SU-DHL-6 (cell line): Measurements from ENCODE around the gene CLTCL1.

Experiments
- H2AFZ ChIP-seq: fragments of 200-600 bp; sonication (generic); 2 replicates; pipeline ENCODE4 v1.6.1; 2014; ENCODE audit warnings: low read depth, mild to moderate bottlenecking, moderate library complexity, mixed read lengths, antibody characterized with exemption, low read length; ENCODE audit not compliant: severe bottlenecking
- H3F3A ChIP-seq: fragments of 200-600 bp; shearing (Covaris generic); 2 replicates; pipeline ENCODE4 v1.6.0; 2016; ENCODE audit warnings: antibody characterized with exemption, mild to moderate bottlenecking; ENCODE audit not compliant: insufficient read depth
- H3K27ac ChIP-seq: fragments of 200-600 bp; sonication (generic); 2 replicates; pipeline ENCODE4 v1.5.1; 2016; ENCODE audit warnings: low read depth, mild to moderate bottlenecking, low read length, moderate library complexity, mixed read lengths
- H3K27me3 ChIP-seq: fragments of 200-600 bp; sonication (generic), shearing (Covaris generic); 2 replicates; pipeline ENCODE4 v1.6.0; 2014; ENCODE audit warnings: mild to moderate bottlenecking, low read length
- H3K36me3 ChIP-seq: fragments of 200-600 bp; sonication (generic); 2 replicates; pipeline ENCODE4 v1.6.1; 2014; ENCODE audit warnings: mild to moderate bottlenecking, low read length, mixed read lengths
- H3K4me2 ChIP-seq: fragments of 300-600, 200-600 bp; shearing (Covaris generic), sonication (generic); 2 replicates; pipeline ENCODE4 v1.6.0; 2014; ENCODE audit warnings: low read length, low read depth, mild to moderate bottlenecking; ENCODE audit not compliant: poor library complexity, severe bottlenecking
- H3K4me3 ChIP-seq: fragments of 200-600 bp; sonication (generic); 2 replicates; pipeline ENCODE4 v1.5.1; 2014; ENCODE audit warnings: antibody characterized with exemption, low read length, mild to moderate bottlenecking, mixed read lengths; ENCODE audit not compliant: insufficient read depth, poor library complexity, severe bottlenecking
- H3K79me2 ChIP-seq: fragments of 200-600 bp; sonication (generic); 2 replicates; pipeline ENCODE4 v1.6.1; 2014; ENCODE audit warnings: mild to moderate bottlenecking, low read length, moderate library complexity; ENCODE audit not compliant: insufficient read depth
- H3K9ac ChIP-seq: fragments of 200-600 bp; sonication (generic); 2 replicates; pipeline ENCODE4 v1.7.0; 2014; ENCODE audit warnings: mild to moderate bottlenecking, low read length
- H3K9me2 ChIP-seq: fragments of 200-600 bp; sonication (generic); replicated peaks from 2 replicates; pipeline ENCODE4 v1.6.1; 2014; ENCODE audit warnings: low read length; ENCODE audit not compliant: insufficient read depth
- H3K9me3 ChIP-seq: fragments of 200-600 bp; sonication (generic); 2 replicates; pipeline ENCODE4 v1.6.1; 2014; ENCODE audit warnings: low read length, mixed read lengths; ENCODE audit not compliant: insufficient read depth
- H4K20me1 ChIP-seq: fragments of 200-600 bp; sonication (generic); 2 replicates; pipeline ENCODE4 v1.6.1; 2014; ENCODE audit warnings: low read depth, mild to moderate bottlenecking, antibody characterized with exemption, low read length, moderate library complexity, mixed read lengths
- EZH2phosphoT487 ChIP-seq: fragments of 200-600 bp; sonication (generic), shearing (Covaris generic); conservative IDR thresholded peaks from 2 replicates; pipeline ENCODE4 v1.6.1; 2018; ENCODE audit warnings: mild to moderate bottlenecking, antibody characterized with exemption, low read length, moderate library complexity, mixed read lengths
- TF ChIP-seq, protein P1 (sequence below): fragments of 200-600 bp; sonication (generic); IDR thresholded peaks from one replicate; pipeline ENCODE4 v1.5.1; 2017; ENCODE audit warnings: antibody characterized with exemption, mild to moderate bottlenecking, low read length, moderate library complexity; ENCODE audit not compliant: insufficient read depth, poor library complexity, severe bottlenecking

The CLTCL1 gene

DNA sequence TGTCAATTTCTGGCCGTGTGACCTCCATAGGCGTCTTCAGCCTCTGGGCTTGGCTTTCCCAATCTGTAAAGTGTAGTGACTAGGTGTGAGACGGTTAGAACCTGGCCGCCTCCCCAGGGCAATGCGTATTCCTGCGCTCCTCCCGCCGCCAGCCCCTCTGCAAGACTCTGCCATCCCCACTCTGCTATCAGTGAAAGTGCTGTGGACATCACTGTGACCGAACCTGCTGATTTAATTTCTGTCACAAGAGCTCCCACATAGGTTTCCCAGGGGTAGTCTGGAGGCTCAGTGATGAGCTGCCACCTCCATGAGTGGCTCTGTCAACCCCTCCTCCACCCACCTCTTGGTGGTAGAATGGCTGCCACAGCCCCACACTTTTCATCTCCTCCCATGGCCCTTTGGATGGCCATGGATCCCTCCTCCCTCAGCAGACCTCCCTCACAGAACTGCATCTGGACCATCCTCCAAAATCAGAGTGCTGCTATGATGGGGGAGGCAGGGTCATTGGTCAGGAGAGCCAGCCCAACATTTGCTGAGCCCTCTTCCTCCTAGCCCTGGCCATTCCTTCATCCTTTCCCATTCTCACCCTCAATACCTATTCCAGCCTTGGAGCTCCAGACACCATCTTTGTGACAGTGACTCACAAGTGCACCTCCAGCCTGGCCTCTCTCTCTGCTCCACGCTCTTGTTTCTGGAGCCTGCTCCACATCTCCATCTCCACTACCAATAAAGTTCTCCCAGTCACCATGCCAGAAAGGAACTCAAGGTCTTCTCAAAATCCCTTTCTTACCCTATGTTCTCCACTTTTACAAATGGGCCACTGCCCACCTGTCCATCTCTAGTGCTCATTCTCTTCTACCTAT is 140.0 kb downstream of the CLTCL1 start:
- Histone ChIP-seq H3K4me3 (no peak overlapping the region), H3K9ac (no peak overlapping the region), H3K27ac (no peak overlapping the region), H4K20me1 (no peaks in the 10 kb centered on the region), H3K4me2 (no peak overlapping the region), H3K27me3 (no peaks in the 10 kb centered on the region), H3F3A (no peaks in the 10 kb centered on the region), H3K9me3 (no peaks in the 10 kb centered on the region), H2AFZ (no peak overlapping the region), H3K79me2 (no peaks in the 10 kb centered on the region), H3K36me3 (no peaks in the 10 kb centered on the region), H3K9me2 (no peaks in the 10 kb centered on the region)
- TF ChIP-seq EZH2phosphoT487: no peak
- TF ChIP-seq, protein P1, sequence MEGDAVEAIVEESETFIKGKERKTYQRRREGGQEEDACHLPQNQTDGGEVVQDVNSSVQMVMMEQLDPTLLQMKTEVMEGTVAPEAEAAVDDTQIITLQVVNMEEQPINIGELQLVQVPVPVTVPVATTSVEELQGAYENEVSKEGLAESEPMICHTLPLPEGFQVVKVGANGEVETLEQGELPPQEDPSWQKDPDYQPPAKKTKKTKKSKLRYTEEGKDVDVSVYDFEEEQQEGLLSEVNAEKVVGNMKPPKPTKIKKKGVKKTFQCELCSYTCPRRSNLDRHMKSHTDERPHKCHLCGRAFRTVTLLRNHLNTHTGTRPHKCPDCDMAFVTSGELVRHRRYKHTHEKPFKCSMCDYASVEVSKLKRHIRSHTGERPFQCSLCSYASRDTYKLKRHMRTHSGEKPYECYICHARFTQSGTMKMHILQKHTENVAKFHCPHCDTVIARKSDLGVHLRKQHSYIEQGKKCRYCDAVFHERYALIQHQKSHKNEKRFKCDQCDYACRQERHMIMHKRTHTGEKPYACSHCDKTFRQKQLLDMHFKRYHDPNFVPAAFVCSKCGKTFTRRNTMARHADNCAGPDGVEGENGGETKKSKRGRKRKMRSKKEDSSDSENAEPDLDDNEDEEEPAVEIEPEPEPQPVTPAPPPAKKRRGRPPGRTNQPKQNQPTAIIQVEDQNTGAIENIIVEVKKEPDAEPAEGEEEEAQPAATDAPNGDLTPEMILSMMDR: no peak

DNA sequence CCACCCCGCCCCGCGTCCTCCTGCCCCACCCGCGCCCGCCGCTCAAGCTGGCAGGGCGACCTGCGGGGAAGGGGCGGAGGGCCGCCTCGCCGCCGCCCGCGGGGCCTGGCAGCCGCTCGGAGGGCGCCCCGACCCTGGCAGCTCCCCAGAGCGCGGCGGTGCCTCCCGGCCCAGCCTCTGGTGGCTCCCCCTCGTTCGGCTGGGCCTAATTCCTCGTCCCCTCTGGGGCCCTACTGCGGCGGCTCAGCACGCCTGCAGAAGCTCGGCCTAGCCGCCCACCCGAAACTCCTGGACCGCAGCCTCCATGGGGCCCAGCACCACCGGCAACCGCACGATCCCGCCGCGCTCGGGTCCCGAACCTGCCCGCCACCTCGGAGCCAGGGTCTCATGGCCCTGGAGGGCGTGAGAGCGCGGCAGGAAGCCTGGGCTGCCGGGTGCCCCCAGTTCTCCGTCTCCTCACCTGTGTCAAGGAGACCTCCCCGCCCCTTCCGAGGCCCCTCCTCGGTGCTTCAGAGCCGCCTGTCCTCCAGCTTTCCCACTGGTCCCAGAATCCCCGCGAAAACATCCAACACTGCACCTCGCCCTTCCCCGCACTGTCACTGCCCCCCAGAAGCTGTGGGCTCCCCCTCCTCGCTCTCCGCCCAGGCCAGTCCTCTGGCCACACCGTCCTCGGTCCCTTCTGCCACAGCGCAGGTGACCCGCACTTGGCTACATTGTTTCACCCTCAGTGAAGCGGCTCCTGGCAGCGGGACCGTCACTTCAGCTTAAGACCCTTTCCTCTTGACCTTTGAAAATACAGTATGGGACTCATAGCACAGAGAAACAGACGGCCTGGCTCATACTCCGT is 140.8 kb downstream of the CLTCL1 start:
- Histone ChIP-seq H3K27me3 (no peaks in the 10 kb centered on the region), H3K4me2 (no peak overlapping the region)
- TF ChIP-seq, protein P1: no peak
- no peak for TF ChIP-seq EZH2phosphoT487

DNA sequence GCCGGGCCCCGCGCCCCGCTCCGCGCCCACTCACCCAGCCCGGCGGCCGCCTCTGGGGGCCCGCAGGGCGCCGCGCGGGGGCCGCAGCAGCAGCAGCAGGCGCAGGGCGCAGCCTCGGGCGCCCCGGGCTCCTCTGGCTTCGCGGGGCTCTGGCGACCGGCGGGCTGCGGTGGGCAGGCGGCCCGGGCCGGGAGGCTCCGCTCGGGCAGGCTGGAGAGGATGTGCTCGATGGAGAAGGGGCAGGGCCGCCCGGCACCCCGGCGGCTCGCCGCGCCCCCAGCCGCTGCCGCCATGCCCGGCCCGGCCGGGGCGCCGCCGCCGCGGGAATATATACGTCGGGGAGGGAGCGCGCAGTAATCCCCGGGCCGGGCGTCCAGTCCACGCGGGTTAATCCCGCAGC is 141.5 kb downstream of the CLTCL1 start, which contains the start of gene GSC2:
GSC2 (minus strand) TSS at position 302 of the 400 bp plus-strand sequence; CDS start at position 293, 9 bp downstream.
- H3K4me3 ChIP-seq: no peak within 1 kb of the TSS
- no peaks in the 10 kb centered on the region for H3K79me2 ChIP-seq
- H3K9me3 ChIP-seq: no peaks in the 10 kb centered on the region
- no peaks in the 10 kb centered on the region for H4K20me1 ChIP-seq
- no peak within 1 kb of the TSS for H3K27ac ChIP-seq
- no peak within 1 kb of the TSS for H3K9ac ChIP-seq
- TF ChIP-seq, protein P1: no peak
- no peak for TF ChIP-seq EZH2phosphoT487
- no peaks in the 10 kb centered on the region for H3F3A ChIP-seq
- H2AFZ ChIP-seq: no peak within 1 kb of the TSS
- no peak within 1 kb of the TSS for H3K4me2 ChIP-seq
- no peaks in the 10 kb centered on the region for H3K36me3 ChIP-seq
- H3K27me3 ChIP-seq: no peaks in the 10 kb centered on the region
- H3K9me2 ChIP-seq: no peaks in the 10 kb centered on the region

More for the DNA sequence above, 140.8 kb downstream of the CLTCL1 start:
- no peaks in the 10 kb centered on the region for H3F3A ChIP-seq
- no peak overlapping the region for H3K4me3 ChIP-seq
- no peak overlapping the region for H2AFZ ChIP-seq
- no peaks in the 10 kb centered on the region for H3K9me2 ChIP-seq
- H3K27ac ChIP-seq: no peak overlapping the region
- H3K79me2 ChIP-seq: no peaks in the 10 kb centered on the region
- H4K20me1 ChIP-seq: no peaks in the 10 kb centered on the region
- H3K36me3 ChIP-seq: no peaks in the 10 kb centered on the region
- H3K9me3 ChIP-seq: no peaks in the 10 kb centered on the region
- no peak overlapping the region for H3K9ac ChIP-seq
